ENCODE data around the gene LBX2. TPM values are rescaled to one million over a fixed set of nuclear protein-coding genes. Genes with fewer than 3 reads are reported as not detected.

LBX2 gene
- total RNA-seq, result not detected

GRCh38 chr2:74499267-74499939 is at the start of gene LBX2:
LBX2 (minus strand) TSS chr2:74499603; CDS start chr2:74499537, 66 bp downstream.
- no peak for DNase-seq

- no peak for DNase-seq
Observed at GRCh38 chr2:74548285-74548899, 49.0 kb upstream of the LBX2 start.

DNA sequence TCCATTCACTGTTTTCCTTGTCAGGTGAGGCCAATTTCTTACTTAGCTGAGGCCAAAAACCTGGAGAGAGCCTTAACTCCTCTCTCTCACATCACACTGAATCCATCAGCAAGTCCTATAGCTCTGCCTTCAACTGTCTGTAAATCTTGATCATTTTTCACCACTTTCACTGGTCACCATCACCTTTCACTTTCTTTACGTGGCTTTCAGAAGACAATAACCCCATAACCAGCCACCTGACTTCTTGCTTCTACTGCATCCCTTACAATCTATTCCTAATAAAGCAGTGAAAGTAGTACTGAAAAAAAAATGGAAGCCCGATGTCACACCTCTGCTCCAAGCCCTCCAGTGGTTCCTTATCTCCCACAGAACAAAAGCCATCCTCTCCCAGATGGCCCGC is 46.6 kb upstream of the LBX2 start:
- no peak for DNase-seq

- DNase-seq, result no peak
Observed at GRCh38 chr2:74544634-74545033, 45.2 kb upstream of the LBX2 start.

DNA sequence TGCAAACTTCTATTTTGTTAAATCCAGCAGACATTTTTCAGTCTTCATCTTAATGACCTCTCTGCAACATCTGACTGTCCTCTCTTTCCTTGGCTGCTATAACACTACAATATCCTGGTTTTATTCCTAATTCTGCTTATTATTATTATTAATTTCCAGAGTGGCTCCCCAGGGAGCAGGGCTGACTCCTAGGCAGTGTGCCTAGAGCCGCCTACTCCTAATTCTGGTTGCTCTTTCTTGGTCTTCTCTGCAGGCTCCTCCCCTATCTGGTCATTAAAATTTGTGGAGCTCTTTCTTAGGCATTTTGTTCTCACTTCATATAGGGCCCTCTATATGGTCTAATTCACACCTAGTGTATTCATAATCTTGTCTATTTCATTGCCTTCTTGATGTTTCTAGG is 43.6 kb upstream of the LBX2 start:
- no peak for DNase-seq

- no peak for DNase-seq
Observed at GRCh38 chr2:74540291-74540690, 40.9 kb upstream of the LBX2 start.

DNA sequence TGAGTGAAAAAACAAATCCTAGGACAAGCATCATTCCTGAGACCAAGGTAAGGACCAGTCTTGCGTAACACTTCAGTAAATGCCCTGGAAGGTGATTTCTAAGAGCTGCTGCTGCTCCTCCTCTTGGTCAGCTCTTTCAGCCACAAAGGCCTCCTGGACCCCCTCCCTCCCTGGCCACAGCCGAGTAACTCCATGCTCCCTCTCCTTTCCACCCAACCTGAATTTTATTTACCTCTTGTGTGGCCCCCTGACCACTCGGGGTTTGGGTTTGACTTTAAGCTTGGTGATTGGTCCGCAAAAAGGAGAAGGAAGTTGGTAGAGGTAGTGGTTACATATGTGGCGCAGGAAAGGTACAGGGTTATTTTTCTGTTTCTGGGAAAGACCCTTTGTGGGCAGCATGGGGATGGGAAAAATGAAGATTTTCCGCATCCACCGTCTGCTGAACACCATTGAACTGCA is 39.5 kb upstream of the LBX2 start:
- DNase-seq, result no peak

DNA sequence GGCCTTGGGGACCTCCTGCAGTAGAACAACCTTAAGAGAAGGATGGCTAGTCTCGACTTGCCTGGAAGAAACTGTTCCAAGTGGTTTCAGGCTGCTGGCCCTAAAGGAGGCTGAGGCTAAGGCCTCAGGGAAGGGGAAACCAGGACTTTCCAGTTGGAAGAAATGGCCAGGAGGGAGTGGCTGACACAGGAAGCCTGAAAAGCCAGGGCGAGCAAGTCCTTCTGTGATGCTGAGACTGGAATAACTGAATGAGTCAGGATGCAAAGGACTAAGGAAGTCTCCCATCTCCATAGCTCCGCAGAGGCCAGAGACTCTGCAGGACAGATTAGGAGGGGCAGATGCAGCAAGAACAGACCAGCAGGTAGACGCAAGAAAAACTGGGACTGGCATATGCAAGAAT is 37.7 kb upstream of the LBX2 start:
- DNase-seq, result no peak

- no peak for DNase-seq
Observed at GRCh38 chr2:74536166-74536950, 37.0 kb upstream of the LBX2 start.

DNA sequence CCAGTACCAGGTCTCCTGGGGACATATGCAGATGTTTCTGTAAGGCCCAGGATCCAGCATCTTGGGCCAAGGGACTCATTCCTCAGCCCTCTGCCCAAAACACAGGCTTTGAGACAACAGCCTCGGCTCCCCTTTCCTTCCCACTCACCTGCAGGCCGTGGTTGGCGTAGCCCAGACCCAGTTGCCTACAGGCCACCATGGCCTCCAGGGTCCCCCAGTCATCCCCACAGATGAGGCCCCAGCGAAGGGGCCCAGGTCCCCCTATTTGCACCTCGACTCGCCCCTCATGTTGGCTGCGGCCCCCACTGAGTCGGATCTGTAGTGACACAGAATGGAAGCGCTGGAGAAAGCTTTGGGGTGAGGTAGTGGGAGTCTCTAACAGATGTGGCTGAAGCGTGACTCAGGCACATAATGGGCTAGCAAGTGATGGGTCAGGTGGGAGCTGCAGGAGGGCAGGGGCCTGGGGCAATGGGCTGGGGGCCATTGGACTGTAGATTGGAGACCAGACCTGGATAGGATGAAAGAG is 36.1 kb upstream of the LBX2 start:
- no peak for DNase-seq

DNA sequence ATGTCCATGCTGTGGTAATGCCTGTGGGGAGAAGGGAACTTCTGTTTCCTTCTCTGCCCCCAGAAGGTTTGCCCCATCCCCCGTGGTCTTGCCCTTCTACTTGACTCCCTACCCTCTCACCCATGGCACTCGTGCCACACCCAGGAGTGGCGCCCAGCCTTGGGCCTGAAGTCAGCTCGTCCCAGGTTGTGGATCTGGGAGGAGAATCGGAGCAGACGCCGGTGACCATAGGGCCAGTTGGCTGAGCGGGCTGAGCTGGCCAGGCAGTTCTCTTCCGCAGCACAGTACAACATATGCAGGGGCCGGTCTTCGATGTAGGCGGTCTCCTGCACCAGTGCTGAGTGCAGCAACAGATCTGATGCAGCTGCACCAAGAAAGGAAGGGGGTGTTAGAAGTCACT is 35.0 kb upstream of the LBX2 start:
- DNase-seq, result no peak

DNA sequence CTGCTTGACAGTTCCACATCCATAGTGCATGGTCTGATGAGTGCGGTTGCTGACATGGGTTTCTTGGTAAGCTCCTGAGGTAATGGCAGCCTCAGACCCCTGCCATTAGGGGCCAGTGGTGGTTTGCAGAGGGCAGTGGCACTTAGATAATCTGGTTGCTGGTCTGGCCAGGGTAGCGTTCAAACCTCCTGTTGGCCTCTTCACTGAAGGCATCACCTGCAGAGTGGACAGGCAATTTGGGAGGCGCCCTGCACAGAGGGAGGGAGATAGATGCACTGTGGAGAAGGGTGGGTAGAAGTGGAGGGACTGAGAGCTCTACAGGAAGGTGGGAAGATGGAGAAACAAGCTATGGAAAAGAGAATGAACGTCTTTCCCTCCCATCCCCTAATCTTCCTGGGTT is 34.1 kb upstream of the LBX2 start:
- DNase-seq, result no peak

DNA sequence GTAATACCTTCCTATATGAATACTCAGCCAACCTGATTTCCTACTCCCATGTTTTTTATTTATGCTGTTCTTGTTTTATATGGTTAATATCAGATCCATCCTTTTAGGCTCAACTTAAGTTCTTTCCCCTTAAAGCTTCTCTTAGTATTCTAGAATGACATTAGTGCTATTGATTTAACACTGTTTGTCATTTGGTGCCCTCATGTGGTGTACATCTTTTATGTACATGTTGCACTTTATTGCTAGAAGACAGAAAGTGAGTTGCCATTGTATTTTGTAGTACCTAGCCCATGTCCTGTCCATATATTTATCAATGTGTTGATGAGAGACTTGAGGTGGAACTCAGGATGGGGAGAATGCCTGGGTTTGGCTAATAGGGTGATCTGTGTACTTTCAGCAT is 32.8 kb upstream of the LBX2 start:
- DNase-seq, result peak; percentile 57

DNA sequence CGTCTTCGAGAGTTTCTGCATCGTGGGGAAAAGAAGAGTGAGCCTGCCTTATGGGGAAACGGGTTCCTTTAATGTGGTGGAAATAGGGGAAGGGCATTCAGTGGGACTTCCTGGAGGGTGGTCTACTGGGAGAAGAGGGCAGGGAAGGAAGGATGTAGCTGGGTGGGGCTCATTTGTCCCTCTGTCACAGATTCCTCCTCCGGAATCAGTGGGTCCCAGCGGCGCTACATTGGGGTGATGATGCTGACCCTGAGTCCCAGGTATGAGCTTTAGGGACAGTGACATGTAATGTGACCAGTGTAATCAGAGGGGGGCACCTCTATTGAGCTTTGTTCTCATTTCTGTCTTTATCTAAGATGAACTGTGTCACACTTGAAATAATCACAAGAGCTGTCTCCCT is 32.3 kb upstream of the LBX2 start:
- no peak for DNase-seq

GRCh38 chr2:74530239-74531187 is 31.1 kb upstream of the LBX2 start:
- peak; percentile 44 for DNase-seq

DNA sequence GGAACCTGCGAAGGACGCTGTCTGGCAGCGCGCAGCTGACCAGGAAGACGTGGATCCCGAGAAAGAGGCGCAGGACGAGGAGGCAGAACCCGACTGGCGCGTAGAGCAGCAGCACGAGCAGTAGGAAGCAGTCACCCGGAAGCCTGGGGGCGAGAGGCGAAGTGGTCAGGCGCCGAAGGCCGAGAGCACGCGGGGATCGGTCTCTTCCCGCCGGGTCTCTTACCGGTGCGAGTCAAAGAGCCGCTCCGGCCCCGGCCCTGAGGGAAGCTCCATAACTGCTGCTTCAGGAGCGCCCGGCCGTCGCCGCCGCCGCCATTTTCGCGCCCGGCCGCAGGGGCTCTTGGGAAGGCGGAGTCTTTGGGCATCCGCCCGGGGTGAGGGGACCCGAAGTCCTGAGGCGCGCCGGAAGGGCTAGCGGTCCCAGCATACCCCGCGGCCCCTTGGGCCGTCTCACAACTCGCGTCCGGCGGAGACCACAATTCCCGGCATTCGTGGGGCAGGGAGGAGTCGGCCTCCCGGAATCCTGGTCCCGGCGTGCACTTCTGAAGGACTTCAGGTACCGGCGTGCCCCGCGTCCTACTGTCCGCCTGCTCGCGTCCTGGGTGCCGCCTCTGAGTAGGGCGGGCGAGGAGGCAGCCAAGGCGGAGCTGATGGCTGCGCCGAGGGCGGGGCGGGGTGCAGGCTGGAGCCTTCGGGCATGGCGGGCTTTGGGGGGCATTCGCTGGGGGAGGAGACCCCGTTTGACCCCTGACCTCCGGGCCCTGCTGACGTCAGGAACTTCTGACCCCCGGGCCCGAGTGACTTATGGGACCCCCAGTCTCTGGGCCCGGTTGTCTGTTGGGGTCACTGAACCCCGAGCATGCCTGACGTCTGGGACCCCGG is 30.2 kb upstream of the LBX2 start, which contains the start of the genes AUP1 and HTRA2:
TSS of gene AUP1 (minus strand) at position 350 of the 882 bp plus-strand sequence. CDS start at position 273, 77 bp downstream.
TSS of gene HTRA2 (plus strand) at position 577 of the 882 bp plus-strand sequence. CDS start at position 651, 74 bp downstream.
- DNase-seq, result peak; percentile 99

- DNase-seq, result no peak
Observed at GRCh38 chr2:74528600-74529356, 29.4 kb upstream of the LBX2 start.

DNA sequence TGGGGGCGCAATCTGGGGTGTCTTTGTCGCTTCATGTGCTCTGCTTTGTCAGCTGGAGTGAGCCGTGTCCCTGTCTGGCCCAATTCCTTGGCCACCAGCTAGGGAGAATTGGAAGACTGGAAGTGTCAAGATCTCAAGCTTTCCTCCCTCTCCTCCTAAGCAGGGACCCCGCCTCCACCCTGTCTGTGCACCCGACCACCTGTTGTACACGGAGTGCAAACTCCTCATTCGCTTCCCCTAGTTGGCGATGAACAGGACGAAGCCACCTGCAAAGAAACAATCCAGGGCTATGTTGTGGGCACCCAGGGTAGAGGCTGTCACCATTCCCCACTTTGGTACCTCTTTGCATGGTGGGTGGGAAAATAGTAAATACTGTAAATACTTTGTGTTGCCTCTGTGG is 28.3 kb upstream of the LBX2 start:
- DNase-seq, result no peak

DNA sequence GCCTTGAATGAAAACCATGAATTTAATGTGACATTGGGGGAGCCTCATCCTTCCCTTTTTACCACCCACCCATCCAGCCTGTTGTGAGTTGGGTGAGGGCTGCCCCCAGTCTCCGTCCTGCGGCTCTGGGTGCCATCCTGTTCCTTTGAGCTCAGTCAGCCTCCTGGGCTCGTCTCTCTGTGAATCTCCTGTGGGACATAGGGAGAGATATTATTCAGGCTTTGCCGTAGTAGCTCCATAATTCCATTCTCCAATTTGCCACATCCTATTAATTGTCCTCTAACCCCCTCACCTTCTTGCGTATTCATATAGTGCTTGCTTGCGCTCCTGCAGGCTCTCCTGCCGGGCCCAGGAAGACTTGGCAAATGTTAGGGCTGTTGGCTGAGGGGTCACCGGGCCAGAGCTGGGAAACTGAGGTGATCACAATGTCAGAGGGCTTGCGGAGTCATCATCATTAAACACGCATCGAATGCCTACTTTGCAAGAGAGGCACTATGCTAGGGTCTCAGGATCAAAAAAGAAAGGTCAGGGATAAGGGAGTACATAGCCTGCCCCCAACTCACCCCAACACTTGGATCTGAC is 27.3 kb upstream of the LBX2 start:
- DNase-seq, result no peak
